ENCODE measurements around the gene SLC2A4RG. TPM values are rescaled to one million over a fixed set of nuclear protein-coding genes. Genes with fewer than 3 reads are reported as not detected.
A peak's percentile ranks its signal among the peaks of the same experiment; 100 is the strongest.

Gene SLC2A4RG
- total and polyA plus RNA-seq, 2 of the 13 experiments (the other 11 are each of a cell fraction or from before 2014, with no cell fraction given): 91.4 to 95.9 TPM

- TF ChIP-seq ZBTB37 (CRISPR knock-in tag; IDR thresholded peaks at IDR 0.05) (no peak), SMARCC2 (IDR thresholded peaks at IDR 0.05) (no peak), CEBPG (CRISPR knock-in tag; IDR thresholded peaks at IDR 0.05) (0 out of 2 replicates have a peak, but pooled peaks have one; percentile 24), CHD4 (IDR thresholded peaks at IDR 0.05; ENCODE audit: borderline replicate concordance, low read length) (no peak), ZNF567 (CRISPR knock-in tag; IDR thresholded peaks at IDR 0.05; ENCODE audit: borderline replicate concordance) (peak; percentile 93), PAX8 (CRISPR knock-in tag; IDR thresholded peaks at IDR 0.05; ENCODE audit: borderline replicate concordance) (peak; percentile 86; the same call in 1 of the 2 replicates), ZNF850 (CRISPR knock-in tag; conservative IDR thresholded peaks at IDR 0.05) (no peak), ZNF10 (CRISPR knock-in tag; IDR thresholded peaks at IDR 0.05; ENCODE audit: borderline replicate concordance, low read depth) (no peak), ZNF546 (CRISPR knock-in tag; conservative IDR thresholded peaks at IDR 0.05) (peak; percentile 91; the same call in 1 of the 2 replicates), SP2 (CRISPR knock-in tag; IDR thresholded peaks at IDR 0.05) (peak; percentile 71), STAT5B (CRISPR knock-in tag; IDR thresholded peaks at IDR 0.05) (peak; percentile 85), ZMAT3 (CRISPR knock-in tag; conservative IDR thresholded peaks at IDR 0.05) (peak; percentile 97), FOSL2 (CRISPR knock-in tag; IDR thresholded peaks at IDR 0.05) (peak; percentile 62), FLYWCH1 (CRISPR knock-in tag; IDR thresholded peaks at IDR 0.05) (no peak), KDM6A (CRISPR knock-in tag; IDR thresholded peaks at IDR 0.05; ENCODE audit: low read depth) (no peak), IRF2 (CRISPR knock-in tag; IDR thresholded peaks at IDR 0.05) (peak; percentile 95; the same call in 1 of the 2 replicates), ZNF772 (CRISPR knock-in tag; IDR thresholded peaks at IDR 0.05) (peak; percentile 73), NCOA5 (CRISPR knock-in tag; IDR thresholded peaks at IDR 0.05) (no peak), ZC3H4 (CRISPR knock-in tag; IDR thresholded peaks at IDR 0.05; ENCODE audit: borderline replicate concordance) (peak; percentile 85; the same call in 1 of the 2 replicates), JUN (CRISPR knock-in tag; IDR thresholded peaks at IDR 0.05) (peak; percentile 75; the same call in 1 of the 2 replicates), TFAP4 (IDR thresholded peaks at IDR 0.05; ENCODE audit: borderline replicate concordance, low read depth) (peak; percentile 91; the same call in 1 of the 2 replicates), HNF1A (IDR thresholded peaks at IDR 0.05; ENCODE audit: low read depth) (no peak), HNF1A (CRISPR knock-in tag; IDR thresholded peaks at IDR 0.05; ENCODE audit: borderline replicate concordance) (peak; percentile 88)
- TF ChIP-seq, protein P1, sequence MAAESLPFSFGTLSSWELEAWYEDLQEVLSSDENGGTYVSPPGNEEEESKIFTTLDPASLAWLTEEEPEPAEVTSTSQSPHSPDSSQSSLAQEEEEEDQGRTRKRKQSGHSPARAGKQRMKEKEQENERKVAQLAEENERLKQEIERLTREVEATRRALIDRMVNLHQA (CRISPR knock-in tag; IDR thresholded peaks at IDR 0.05): no peak
Observed at GRCh38 chr20:63707558-63708300, 31.8 kb upstream of the SLC2A4RG start, which contains the start of the genes ARFRP1 and ZGPAT (continued).

Data from HepG2 (cell line).